ENCODE measurements around the gene TMEM17. TPM values are rescaled to one million over a fixed set of nuclear protein-coding genes. Genes with fewer than 3 reads are reported as not detected.

TMEM17 gene
- polyA plus RNA-seq, 3 donors, result 0.08 to 0.26 (median 0.10) TPM

- no peak overlapping the region for H3K4me3 Mint-ChIP-seq
- no CpG with 5 or more reads among the region's 2 CpGs for WGBS (ENCODE audit: insufficient coverage)
Observed at GRCh38 chr2:62472312-62472711, 33.7 kb downstream of the TMEM17 start.

GRCh38 chr2:62471816-62472215, 34.2 kb downstream of the TMEM17 start:
- Mint-ChIP-seq H3K27ac (no peak overlapping the region), H3K4me3 (no peak overlapping the region), H3K9me3 (no peaks in the 10 kb centered on the region), H3K36me3 (no peaks in the 10 kb centered on the region), H3K4me1 (peaks cover 37% of the 10 kb centered on the region), H3K27me3 (ENCODE audit: low read depth in 3 of 3) (peaks cover 4 to 5% (median 4%) of the 10 kb centered on the region in 3 donors)
- no peaks in the 10 kb centered on the region for H3K79me2 ChIP-seq (ENCODE audit: insufficient read depth, low read length)
- no peak overlapping the region for H3K4me2 ChIP-seq (replicated peaks; ENCODE audit: extremely low read depth, low read length, poor library complexity, severe bottlenecking)
- 100% methylated on average over 4 of the region's 7 CpGs for WGBS (ENCODE audit: insufficient coverage)
- no peaks in the 10 kb centered on the region for H4K20me1 ChIP-seq (ENCODE audit: insufficient read depth, low read length)
- intact Hi-C loops (cut with micrococcal nuclease), result no loop called here
- TF ChIP-seq, protein P1, sequence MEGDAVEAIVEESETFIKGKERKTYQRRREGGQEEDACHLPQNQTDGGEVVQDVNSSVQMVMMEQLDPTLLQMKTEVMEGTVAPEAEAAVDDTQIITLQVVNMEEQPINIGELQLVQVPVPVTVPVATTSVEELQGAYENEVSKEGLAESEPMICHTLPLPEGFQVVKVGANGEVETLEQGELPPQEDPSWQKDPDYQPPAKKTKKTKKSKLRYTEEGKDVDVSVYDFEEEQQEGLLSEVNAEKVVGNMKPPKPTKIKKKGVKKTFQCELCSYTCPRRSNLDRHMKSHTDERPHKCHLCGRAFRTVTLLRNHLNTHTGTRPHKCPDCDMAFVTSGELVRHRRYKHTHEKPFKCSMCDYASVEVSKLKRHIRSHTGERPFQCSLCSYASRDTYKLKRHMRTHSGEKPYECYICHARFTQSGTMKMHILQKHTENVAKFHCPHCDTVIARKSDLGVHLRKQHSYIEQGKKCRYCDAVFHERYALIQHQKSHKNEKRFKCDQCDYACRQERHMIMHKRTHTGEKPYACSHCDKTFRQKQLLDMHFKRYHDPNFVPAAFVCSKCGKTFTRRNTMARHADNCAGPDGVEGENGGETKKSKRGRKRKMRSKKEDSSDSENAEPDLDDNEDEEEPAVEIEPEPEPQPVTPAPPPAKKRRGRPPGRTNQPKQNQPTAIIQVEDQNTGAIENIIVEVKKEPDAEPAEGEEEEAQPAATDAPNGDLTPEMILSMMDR (IDR thresholded peaks at IDR 0.05), result no peak
- no peak overlapping the region for H3K9ac ChIP-seq (ENCODE audit: insufficient read depth, low read length, poor library complexity, severe bottlenecking)
- peaks cover 11 to 14% of the 10 kb centered on the region in 2 donors for H3K4me1 ChIP-seq (ENCODE audit: control insufficient read depth in 1 of 2, insufficient read depth in 2 of 2, low read length in 2 of 2)
- H3K36me3 ChIP-seq (replicated peaks in 1 of 2; ENCODE audit: control insufficient read depth in 1 of 2, insufficient read depth in 2 of 2, low read length in 2 of 2), result no peaks in the 10 kb centered on the region
- H3K27ac ChIP-seq (ENCODE audit: low read depth in 1 of 2, low read length in 2 of 2), result no peak overlapping the region
- H3K4me3 ChIP-seq (replicated peaks in 1 of 3; ENCODE audit: low read depth in 2 of 3, low read length in 3 of 3), result no peak overlapping the region
- no peaks in the 10 kb centered on the region for H3K9me3 ChIP-seq (replicated peaks in 1 of 2; ENCODE audit: control insufficient read depth in 1 of 2, insufficient read depth in 1 of 2, low read length in 2 of 2)
- no peak for DNase-seq
- no peaks in the 10 kb centered on the region for H3K27me3 ChIP-seq (ENCODE audit: control insufficient read depth in 2 of 2, insufficient read depth in 2 of 2, low read length in 2 of 2)
- no peak overlapping the region for H2AFZ ChIP-seq (ENCODE audit: insufficient read depth, low read depth, low read length, poor library complexity, severe bottlenecking)

More at GRCh38 chr2:62472312-62472711, 33.7 kb downstream of the TMEM17 start:
- H3K36me3 Mint-ChIP-seq, result no peaks in the 10 kb centered on the region
- intact Hi-C loops (cut with micrococcal nuclease), result no loop called here
- Histone ChIP-seq H3K4me1 (ENCODE audit: control insufficient read depth in 1 of 2, insufficient read depth in 2 of 2, low read length in 2 of 2) (peaks cover 11 to 14% of the 10 kb centered on the region in 2 donors), H3K27ac (ENCODE audit: low read depth in 1 of 2, low read length in 2 of 2) (no peak overlapping the region), H4K20me1 (ENCODE audit: insufficient read depth, low read length) (no peaks in the 10 kb centered on the region), H2AFZ (ENCODE audit: insufficient read depth, low read depth, low read length, poor library complexity, severe bottlenecking) (no peak overlapping the region), H3K79me2 (ENCODE audit: insufficient read depth, low read length) (no peaks in the 10 kb centered on the region), H3K9me3 (replicated peaks in 1 of 2; ENCODE audit: control insufficient read depth in 1 of 2, insufficient read depth in 1 of 2, low read length in 2 of 2) (no peaks in the 10 kb centered on the region), H3K36me3 (replicated peaks in 1 of 2; ENCODE audit: control insufficient read depth in 1 of 2, insufficient read depth in 2 of 2, low read length in 2 of 2) (no peaks in the 10 kb centered on the region), H3K4me2 (replicated peaks; ENCODE audit: extremely low read depth, low read length, poor library complexity, severe bottlenecking) (no peak overlapping the region), H3K27me3 (ENCODE audit: control insufficient read depth in 2 of 2, insufficient read depth in 2 of 2, low read length in 2 of 2) (no peaks in the 10 kb centered on the region), H3K4me3 (replicated peaks in 1 of 3; ENCODE audit: low read depth in 2 of 3, low read length in 3 of 3) (no peak overlapping the region), H3K9ac (ENCODE audit: insufficient read depth, low read length, poor library complexity, severe bottlenecking) (no peak overlapping the region)
- H3K27me3 Mint-ChIP-seq (ENCODE audit: low read depth in 3 of 3), result peaks cover 4 to 5% (median 4%) of the 10 kb centered on the region in 3 donors
- no peak overlapping the region for H3K27ac Mint-ChIP-seq
- H3K9me3 Mint-ChIP-seq, result no peaks in the 10 kb centered on the region
- peaks cover 34% of the 10 kb centered on the region for H3K4me1 Mint-ChIP-seq
- DNase-seq, result no peak
- TF ChIP-seq, protein P1 (IDR thresholded peaks at IDR 0.05), result no peak

Measured in CD14-positive monocyte (primary cell).